Measurements from ENCODE around the gene RFX8.

DNA sequence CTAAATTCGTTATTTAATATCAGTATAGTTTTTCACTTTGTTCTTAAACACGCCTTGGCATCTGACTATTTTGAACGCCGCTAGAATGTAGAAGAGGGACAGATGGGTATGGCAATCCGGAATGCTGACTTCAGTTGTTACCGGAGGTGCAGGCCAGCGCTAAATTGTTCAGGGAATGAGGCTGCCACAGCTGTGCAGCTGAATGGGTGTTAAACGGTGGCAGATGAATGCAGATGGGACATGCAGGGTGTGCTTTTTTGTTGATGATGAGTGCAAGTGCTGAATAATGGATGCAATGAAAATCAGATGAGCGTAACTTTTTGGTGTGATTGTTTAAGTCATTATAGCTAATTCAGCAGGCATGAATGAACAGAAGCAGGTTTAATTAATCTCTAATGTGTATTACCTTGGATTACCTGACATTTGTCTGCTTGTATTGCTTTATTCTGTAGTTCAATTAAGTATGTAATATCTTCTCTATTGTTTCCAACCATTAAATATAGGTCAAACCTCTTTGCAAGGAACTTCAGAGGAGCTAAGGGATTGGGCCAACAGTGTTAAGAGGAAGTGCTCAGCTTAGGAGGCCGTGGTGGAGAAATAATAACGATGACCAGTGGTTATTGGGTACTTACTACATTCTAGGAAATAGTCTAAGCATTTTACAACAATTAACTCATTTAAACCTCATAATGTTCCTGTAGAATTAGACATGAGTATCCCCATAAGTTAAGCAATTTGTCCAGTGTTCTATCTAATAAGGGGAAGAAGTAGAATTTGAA lies 75.7 kb downstream of the RFX8 start:
- TF ChIP-seq CTCF (conservative IDR thresholded peaks at IDR 0.05; ENCODE audit: low read depth, low read length) (no peak), EZH2 (IDR thresholded peaks at IDR 0.05; ENCODE audit: borderline replicate concordance, low read depth, low read length, poor library complexity, severe bottlenecking) (no peak)

Measured in A673 (cell line).